Ishikawa (cell line): ENCODE measurements around the gene AFDN.

Source experiments
- CEBPB ChIP-seq: IDR thresholded peaks from 2 replicates; pipeline ENCODE4 v1.6.1; 2012
- CREB1 ChIP-seq: IDR thresholded peaks from 2 replicates; pipeline ENCODE4 v1.6.1; 2012; ENCODE audit warnings: low read depth
- EGR1 ChIP-seq: IDR thresholded peaks from 2 replicates; pipeline ENCODE4 v1.6.1; 2012
- EP300 ChIP-seq: IDR thresholded peaks from 2 replicates; pipeline ENCODE4 v1.6.1; 2012; ENCODE audit warnings: borderline replicate concordance
- FOXM1 ChIP-seq: IDR thresholded peaks from 2 replicates; pipeline ENCODE4 v1.6.1; 2012; ENCODE audit warnings: low read depth, borderline replicate concordance
- MAX ChIP-seq: IDR thresholded peaks from 2 replicates; pipeline ENCODE4 v1.6.1; 2012
- NFIC ChIP-seq: IDR thresholded peaks from 2 replicates; pipeline ENCODE4 v1.6.1; 2012
- RAD21 ChIP-seq: IDR thresholded peaks from 2 replicates; pipeline ENCODE4 v1.6.1; 2012; ENCODE audit warnings: low read depth
- REST ChIP-seq: IDR thresholded peaks from 2 replicates; pipeline ENCODE4 v1.6.1; 2012; ENCODE audit warnings: low read depth, mild to moderate bottlenecking
- TAF1 ChIP-seq: IDR thresholded peaks from 2 replicates; pipeline ENCODE4 v1.6.1; 2012; ENCODE audit warnings: low read depth, mild to moderate bottlenecking
- TCF12 ChIP-seq: IDR thresholded peaks from 2 replicates; pipeline ENCODE4 v1.6.1; 2012; ENCODE audit warnings: low read depth
- TEAD4 ChIP-seq: IDR thresholded peaks from 2 replicates; pipeline ENCODE4 v1.6.1; 2012
- USF1 ChIP-seq: IDR thresholded peaks from 2 replicates; pipeline ENCODE4 v1.6.1; 2012
- YY1 ChIP-seq: IDR thresholded peaks from 2 replicates; pipeline ENCODE4 v1.6.1; 2012; ENCODE audit warnings: low read depth

GRCh38 chr6:168011291-168011690 is 184.6 kb downstream of the AFDN start:
- TF ChIP-seq MAX (no peak), CREB1 (no peak), YY1 (no peak), NFIC (no peak), REST (no peak), USF1 (no peak), EP300 (no peak), TCF12 (no peak), EGR1 (no peak), TAF1 (no peak), FOXM1 (no peak), CEBPB (no peak), RAD21 (no peak), TEAD4 (no peak)
